ENCODE data around the gene KIRREL3. TPM values are rescaled to one million over a fixed set of nuclear protein-coding genes. Genes with fewer than 3 reads are reported as not detected.

Gene KIRREL3
- total RNA-seq, 1 donor from 2014 or later, result 0.26 TPM

- Mint-ChIP-seq H3K4me1 (ENCODE audit: low read depth) (no peaks in the 10 kb centered on the region), H3K27me3 (peaks cover 64% of the 10 kb centered on the region), H3K36me3 (ENCODE audit: insufficient read depth) (no peaks in the 10 kb centered on the region), H3K9me3 (ENCODE audit: low read depth) (no peaks in the 10 kb centered on the region), H3K27ac (no peak overlapping the region), H3K4me3 (ENCODE audit: low read depth) (no peak overlapping the region)
- TF ChIP-seq CTCF (IDR thresholded peaks at IDR 0.05; ENCODE audit: unreplicated experiment), result no peak
- DNase-seq (ENCODE audit: low spot score, unreplicated experiment), result no peak
These were observed 119.7 kb downstream of the KIRREL3 start for GRCh38 chr11:126880872-126881271.

- H3K36me3 Mint-ChIP-seq (ENCODE audit: insufficient read depth), result no peaks in the 10 kb centered on the region
- TF ChIP-seq CTCF (IDR thresholded peaks at IDR 0.05; ENCODE audit: unreplicated experiment), result no peak
- no peak overlapping the region for H3K27ac Mint-ChIP-seq
- H3K4me3 Mint-ChIP-seq (ENCODE audit: low read depth), result no peak overlapping the region
- no peak for DNase-seq (ENCODE audit: low spot score, unreplicated experiment)
- no peaks in the 10 kb centered on the region for H3K9me3 Mint-ChIP-seq (ENCODE audit: low read depth)
- H3K4me1 Mint-ChIP-seq (ENCODE audit: low read depth), result no peaks in the 10 kb centered on the region
- H3K27me3 Mint-ChIP-seq, result peaks cover 66% of the 10 kb centered on the region
These were observed 121.1 kb downstream of the KIRREL3 start for GRCh38 chr11:126879516-126879915.

- no peak for TF ChIP-seq CTCF (IDR thresholded peaks at IDR 0.05; ENCODE audit: unreplicated experiment)
- no peak overlapping the region for H3K27ac Mint-ChIP-seq
These were observed 121.6 kb downstream of the KIRREL3 start for GRCh38 chr11:126878913-126879482.

GRCh38 chr11:126874831-126875230, 125.7 kb downstream of the KIRREL3 start:
- H3K4me1 Mint-ChIP-seq (ENCODE audit: low read depth), result no peaks in the 10 kb centered on the region
- peaks cover 8% of the 10 kb centered on the region for H3K9me3 Mint-ChIP-seq (ENCODE audit: low read depth)
- no peak for TF ChIP-seq CTCF (IDR thresholded peaks at IDR 0.05; ENCODE audit: unreplicated experiment)
- no peak overlapping the region for H3K27ac Mint-ChIP-seq
- DNase-seq (ENCODE audit: low spot score, unreplicated experiment), result no peak
- H3K36me3 Mint-ChIP-seq (ENCODE audit: insufficient read depth), result no peaks in the 10 kb centered on the region
- H3K4me3 Mint-ChIP-seq (ENCODE audit: low read depth), result no peak overlapping the region
- H3K27me3 Mint-ChIP-seq, result peaks cover 49% of the 10 kb centered on the region

More at GRCh38 chr11:126878913-126879482, 121.6 kb downstream of the KIRREL3 start:
- H3K27me3 Mint-ChIP-seq, result peaks cover 68% of the 10 kb centered on the region
- H3K4me1 Mint-ChIP-seq (ENCODE audit: low read depth), result no peaks in the 10 kb centered on the region
- DNase-seq (ENCODE audit: low spot score, unreplicated experiment), result no peak
- no peak overlapping the region for H3K4me3 Mint-ChIP-seq (ENCODE audit: low read depth)
- no peaks in the 10 kb centered on the region for H3K36me3 Mint-ChIP-seq (ENCODE audit: insufficient read depth)
- H3K9me3 Mint-ChIP-seq (ENCODE audit: low read depth), result no peaks in the 10 kb centered on the region

GRCh38 chr11:126874276-126874675, 126.3 kb downstream of the KIRREL3 start:
- TF ChIP-seq CTCF (IDR thresholded peaks at IDR 0.05; ENCODE audit: unreplicated experiment), result no peak
- H3K9me3 Mint-ChIP-seq (ENCODE audit: low read depth), result peaks cover 8% of the 10 kb centered on the region
- no peaks in the 10 kb centered on the region for H3K36me3 Mint-ChIP-seq (ENCODE audit: insufficient read depth)
- H3K4me3 Mint-ChIP-seq (ENCODE audit: low read depth), result no peak overlapping the region
- DNase-seq (ENCODE audit: low spot score, unreplicated experiment), result no peak
- peaks cover 45% of the 10 kb centered on the region for H3K27me3 Mint-ChIP-seq
- no peak overlapping the region for H3K27ac Mint-ChIP-seq
- H3K4me1 Mint-ChIP-seq (ENCODE audit: low read depth), result no peaks in the 10 kb centered on the region

Data from progenitor cell of endocrine pancreas (in vitro differentiated cells).